Activated naive CD4-positive, alpha-beta T cell treated with anti-CD3 and anti-CD28 coated beads, Interleukin-2, amount 50 U/mL, for 16 hours (primary cell): ENCODE data around the gene DLGAP1.

Experiments used
- DNase-seq: peaks from one replicate; pipeline ENCODE4 v3.0.0-alpha.2; 2020

Gene DLGAP1

DNA sequence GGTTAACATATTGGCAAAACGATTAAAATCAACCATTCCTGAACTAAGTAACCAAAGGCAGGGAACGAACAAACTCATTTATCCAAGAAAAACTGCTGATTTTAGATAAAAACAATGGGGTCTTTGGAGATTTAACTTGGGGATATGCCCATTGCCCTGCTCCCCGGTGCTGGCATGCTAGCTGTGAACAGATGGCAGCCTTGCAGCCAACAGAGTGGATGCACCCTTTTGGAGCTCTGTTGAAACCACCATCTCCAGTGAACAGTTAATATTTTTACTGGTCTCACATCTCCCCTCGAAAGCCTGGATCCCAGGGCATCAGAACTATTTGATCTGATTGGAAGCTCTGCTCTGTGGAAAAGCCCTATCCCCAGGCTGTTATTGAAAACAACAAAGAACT is 702.0 kb downstream of the DLGAP1 start:
- DNase-seq = no peak

DNA sequence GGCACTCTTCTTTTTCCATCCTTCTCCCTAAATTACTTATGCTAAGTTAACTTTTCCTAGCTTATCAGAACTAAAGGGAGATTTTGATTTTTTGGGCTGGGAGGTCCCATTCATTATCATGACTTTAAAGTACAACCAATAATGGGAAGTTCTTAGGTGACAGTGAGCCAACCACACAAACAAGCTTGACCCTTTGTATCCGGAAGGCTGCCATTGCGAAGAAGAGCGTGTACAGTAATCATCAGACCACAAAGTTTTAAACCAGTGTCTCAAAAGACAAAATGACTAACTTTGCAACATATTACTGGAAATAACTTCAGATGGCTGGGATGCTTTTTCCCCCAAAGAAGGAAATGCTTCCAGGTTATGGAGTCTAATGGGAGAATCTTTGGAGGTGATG is 707.0 kb downstream of the DLGAP1 start:
- no peak for DNase-seq

DNA sequence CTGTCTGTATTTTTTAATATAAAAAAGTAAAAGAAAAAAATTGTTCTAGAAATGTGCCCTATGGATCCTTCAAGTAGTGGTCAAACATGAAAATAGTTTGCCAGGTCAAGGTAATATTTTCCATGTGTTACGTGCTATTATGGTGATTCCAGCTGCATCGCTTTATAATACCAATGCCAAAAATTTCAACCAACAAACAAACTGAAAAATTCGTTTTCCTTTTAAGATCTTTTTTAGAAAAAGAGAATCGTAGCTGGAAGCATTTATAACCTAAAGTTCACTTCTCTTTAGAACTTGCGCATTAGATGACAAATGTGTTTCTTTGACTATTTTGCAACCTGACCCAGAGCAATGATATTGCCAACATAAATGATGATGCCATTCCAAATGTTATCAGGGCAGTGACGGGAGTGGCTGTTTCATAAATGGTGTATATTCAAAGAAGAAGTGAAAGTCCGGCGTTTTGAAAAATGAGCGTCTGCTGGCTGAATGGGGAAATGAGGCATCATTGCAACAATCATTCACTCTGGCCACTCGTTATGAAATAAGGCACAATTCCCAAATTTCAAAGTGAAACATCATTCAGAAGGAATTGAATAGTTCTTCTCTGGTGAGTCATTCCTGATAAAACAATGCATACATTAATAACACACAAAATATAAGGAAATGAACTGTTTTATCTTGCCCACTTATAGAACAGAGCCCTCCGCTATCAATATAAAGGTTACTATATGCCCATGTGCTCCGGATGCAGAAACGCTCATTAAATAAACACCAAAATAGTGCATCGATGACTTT is 707.7 kb downstream of the DLGAP1 start:
- DNase-seq = no peak

DNA sequence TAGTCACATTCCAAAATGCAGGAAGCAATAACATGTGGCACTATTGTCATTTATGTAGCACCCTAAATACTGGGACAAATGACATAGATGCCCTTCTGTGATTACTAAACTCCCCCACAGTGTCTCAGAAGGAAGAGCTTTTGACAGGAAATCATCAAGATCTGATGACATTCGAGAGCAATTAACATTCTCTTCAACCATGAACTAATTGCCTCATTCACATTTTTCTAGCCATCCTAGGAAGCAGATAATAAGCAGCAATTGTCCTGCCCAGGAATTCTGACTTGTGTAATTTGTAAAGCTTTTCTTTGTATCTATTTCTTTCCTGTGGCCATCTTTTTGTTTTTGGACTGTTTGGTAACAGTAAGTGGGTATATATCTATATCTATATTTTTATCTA is 712.6 kb downstream of the DLGAP1 start:
- no peak for DNase-seq

DNA sequence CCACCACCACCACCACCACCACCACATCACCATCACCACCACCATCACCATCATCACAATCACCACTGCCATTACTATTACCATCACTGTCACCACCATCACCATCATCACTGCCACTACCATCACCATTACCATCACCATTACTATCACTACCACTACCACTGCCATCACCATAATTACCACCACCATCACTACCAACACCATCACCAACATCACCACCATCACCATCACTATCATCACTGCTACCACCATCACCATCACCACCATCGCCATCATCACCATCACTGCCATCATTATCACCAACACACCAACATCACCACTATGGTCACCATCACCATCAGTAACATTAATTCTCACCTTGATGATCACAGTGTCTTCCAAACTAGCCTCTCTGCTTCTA is 713.8 kb downstream of the DLGAP1 start:
- no peak for DNase-seq

DNA sequence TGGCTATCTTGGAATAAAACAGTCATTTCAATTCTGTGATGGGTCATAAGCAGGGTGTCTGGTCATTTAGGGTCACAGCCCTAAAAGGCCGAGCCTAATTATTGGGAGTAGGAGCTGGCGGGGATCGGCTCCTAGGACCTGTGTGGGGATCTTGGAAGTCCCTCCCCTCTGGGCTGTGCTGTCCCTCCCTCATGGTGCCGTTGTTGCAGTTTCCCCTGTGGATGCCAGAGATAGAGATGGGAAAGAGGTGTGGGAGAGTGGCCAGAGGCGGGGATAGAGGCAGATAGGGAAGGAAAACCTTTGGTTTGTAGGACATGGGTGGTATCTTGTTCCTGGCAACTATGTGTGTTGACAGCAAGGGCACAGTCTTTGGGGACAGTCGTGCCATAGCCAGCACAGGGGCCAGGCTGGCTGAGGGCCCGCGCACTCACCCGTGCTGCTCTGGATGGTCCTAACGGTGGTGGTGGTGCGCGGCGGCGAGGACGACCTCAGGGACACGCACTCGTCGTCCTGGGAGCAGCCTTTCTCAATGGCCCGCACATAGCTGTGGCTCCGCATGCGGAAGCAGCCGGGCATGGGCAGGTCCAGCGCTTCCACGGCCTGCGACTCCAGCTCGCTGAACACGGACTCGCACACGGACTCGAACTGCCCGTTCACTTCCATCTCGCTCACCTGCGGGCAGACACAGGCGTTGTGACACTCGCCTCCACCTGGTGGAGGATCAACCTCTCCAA is 726.2 kb downstream of the DLGAP1 start:
- no peak for DNase-seq

DNA sequence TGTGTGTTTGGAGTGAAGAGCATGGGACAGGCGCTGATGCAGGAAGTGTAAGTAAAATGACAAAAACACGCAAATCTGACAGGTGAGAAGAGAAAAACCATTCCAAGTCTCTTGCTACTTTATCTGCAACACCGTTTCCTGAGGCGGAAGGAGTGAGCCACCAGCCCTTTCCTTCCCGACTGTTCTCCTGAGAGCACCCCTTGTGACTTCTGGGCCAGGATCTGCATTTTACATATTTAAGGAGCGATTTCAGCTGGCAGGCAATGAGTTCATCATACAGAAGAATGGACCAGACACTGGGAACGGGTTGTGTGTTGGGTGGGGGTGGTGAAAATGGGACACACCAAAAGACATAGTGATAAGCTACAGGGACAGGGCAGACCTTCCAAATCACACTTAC is 727.8 kb downstream of the DLGAP1 start:
- DNase-seq = no peak

GRCh38 chr18:3726238-3726951 is 728.7 kb downstream of the DLGAP1 start:
- no peak for DNase-seq

- no peak for DNase-seq
These were observed 730.0 kb downstream of the DLGAP1 start for GRCh38 chr18:3725115-3725514.

- no peak for DNase-seq
These were observed 731.6 kb downstream of the DLGAP1 start for GRCh38 chr18:3723554-3723953.

DNA sequence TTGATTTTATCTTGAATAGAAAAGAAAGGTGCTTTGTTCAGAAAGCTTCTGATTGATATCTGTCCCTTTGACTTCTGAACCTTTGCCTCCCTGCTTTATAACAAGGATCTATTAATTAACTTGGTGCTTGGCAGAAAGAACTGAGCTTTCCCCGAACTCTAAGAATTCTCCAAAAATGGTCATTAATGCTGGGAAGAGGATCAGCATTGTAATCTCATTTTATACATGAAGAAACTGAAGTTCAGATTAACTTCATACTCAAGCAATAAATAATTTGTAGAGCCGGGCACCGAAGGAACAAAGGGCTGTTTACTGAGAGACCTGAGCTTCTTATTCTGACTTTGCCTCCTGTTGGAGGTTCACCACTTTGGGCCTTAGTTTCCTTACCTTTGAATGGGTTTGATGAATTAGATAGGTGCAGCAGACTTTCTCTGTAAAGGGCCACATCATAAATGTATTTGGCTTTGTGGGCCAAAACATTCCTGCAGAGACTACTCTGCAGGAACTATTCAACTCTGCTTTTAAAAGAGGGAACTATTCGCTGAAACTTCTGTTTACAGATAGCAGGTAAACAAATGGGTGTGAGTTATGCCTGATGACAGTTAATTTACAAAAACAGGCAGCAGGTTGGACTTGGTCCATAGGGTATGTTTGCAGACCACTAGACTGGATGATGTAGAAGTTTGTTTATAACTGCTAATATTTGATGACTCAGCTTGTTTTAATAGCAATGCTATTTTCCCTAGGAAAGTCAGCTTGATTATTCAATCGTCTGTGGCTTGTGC is 732.3 kb downstream of the DLGAP1 start:
- no peak for DNase-seq

GRCh38 chr18:3721771-3722648 is 733.1 kb downstream of the DLGAP1 start:
- no peak for DNase-seq

DNA sequence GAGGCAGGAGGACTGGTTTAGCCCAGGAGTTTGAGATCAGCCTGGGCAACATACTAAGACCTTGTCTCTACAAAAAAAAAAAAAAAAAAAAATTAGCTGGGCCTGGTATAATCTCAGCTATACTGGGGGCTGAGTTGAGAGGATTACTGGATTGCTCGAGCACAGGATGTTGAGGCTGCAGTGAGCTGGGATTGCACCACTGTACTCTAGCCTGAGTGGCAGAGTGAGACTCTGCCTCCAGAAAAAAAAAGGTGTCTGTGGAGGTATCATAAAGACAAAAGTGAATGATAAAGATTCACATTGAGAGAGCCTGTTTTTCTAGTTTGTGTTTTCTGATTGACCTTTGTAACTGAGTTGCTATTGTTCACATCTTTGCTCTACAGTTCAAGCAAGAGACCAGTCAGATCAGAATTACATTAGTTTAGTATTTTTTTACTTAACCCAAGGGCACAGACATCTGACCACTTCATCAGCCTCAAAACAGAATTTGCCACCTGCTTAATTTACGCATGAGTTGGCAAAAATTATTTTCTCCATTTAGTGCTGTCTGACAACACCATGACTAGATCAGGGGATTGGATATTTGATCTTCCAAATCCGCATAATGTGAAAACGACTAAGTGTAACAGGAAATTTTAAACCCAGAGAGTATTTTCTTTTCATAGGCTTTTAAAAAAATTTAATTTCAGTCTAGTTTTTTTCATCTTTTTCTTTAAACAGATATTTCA is 734.1 kb downstream of the DLGAP1 start:
- no peak for DNase-seq

GRCh38 chr18:3720159-3720558 is 734.9 kb downstream of the DLGAP1 start:
- DNase-seq = no peak

GRCh38 chr18:3717376-3718025 is 737.6 kb downstream of the DLGAP1 start:
- DNase-seq = no peak

- no peak for DNase-seq
These were observed 738.9 kb downstream of the DLGAP1 start for GRCh38 chr18:3716116-3716660.

GRCh38 chr18:3715231-3716080 is 739.7 kb downstream of the DLGAP1 start:
- DNase-seq = no peak

DNA sequence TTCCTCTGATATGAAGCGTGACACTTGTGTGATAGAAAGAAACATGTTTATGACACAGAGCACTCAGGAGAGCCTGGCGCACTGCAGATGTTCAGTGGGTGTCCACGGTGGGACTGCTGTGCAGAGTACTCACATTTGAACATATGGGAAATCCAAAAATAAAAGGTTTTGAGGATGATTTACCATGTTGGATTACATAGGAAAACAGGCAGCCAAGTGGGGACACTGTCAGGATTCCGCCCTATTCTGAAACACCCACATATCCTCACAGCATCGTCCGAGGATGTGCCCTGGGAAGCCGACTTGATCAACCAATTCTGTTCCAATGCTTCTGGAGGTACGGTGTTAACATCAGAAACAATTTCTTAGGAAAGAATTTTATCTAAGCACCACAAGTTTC is 741.4 kb downstream of the DLGAP1 start:
- DNase-seq = no peak

DNA sequence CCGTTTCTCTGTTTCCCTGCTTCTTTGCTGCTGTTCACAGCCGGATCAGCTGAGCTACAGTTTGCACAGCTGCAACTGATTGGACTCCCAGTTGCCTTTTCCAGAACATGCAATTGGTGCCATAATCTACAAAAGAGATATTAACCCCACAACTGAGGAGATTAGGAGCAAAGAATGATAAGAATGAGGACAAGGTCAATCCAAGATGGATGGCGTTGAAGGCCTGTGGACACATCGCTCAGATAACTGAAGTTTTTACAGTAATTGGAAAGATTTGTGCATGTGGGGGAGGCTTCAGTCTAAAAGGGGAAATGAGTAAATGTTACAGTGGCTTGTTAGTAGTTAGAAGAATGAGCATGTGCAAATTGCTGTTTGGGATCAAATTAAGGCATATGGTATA is 741.9 kb downstream of the DLGAP1 start:
- DNase-seq = no peak
